BE2C (cell line): Measurements from ENCODE around the gene DAB1.
"Not testable (repeated sequence)": the region's sequence is repeated elsewhere in the genome, so short reads cannot be mapped to it uniquely, and the experiment has no call there.

Experiments
- DNase-seq: peaks from one replicate; pipeline ENCODE4 v3.0.0-alpha.2; 2020
- H3K27me3 ChIP-seq: fragments of 250-450 bp; sonication (Bioruptor Pico); 2 replicates; pipeline ENCODE4 v1.5.1; 2020; ENCODE audit warnings: mild to moderate bottlenecking
- H3K36me3 ChIP-seq: fragments of 250-450 bp; sonication (Bioruptor Pico); 2 replicates; pipeline ENCODE4 v1.5.1; 2020; ENCODE audit warnings: mild to moderate bottlenecking
- H3K4me1 ChIP-seq: fragments of 250-450 bp; sonication (Bioruptor Pico); 2 replicates; pipeline ENCODE4 v1.5.1; 2020
- H3K4me3 ChIP-seq: 2 replicates; pipeline ENCODE4 v1.5.1; 2011; ENCODE audit warnings: low read depth, low read length
- H3K9me3 ChIP-seq: fragments of 250-450 bp; sonication (Bioruptor Pico); 2 replicates; pipeline ENCODE4 v1.5.1; 2020
- CTCF ChIP-seq: IDR thresholded peaks from 2 replicates; pipeline ENCODE4 v1.5.1; 2012; ENCODE audit warnings: mild to moderate bottlenecking, low read depth, low read length

Gene DAB1

GRCh38 chr1:57093122-57093521 lies 330.7 kb downstream of the DAB1 start:
- Histone ChIP-seq H3K4me3 (no peak overlapping the region), H3K4me1 (no peaks in the 10 kb centered on the region), H3K36me3 (no peaks in the 10 kb centered on the region), H3K9me3 (no peaks in the 10 kb centered on the region), H3K27me3 (no peaks in the 10 kb centered on the region)
- no peak for DNase-seq
- no peak for TF ChIP-seq CTCF

GRCh38 chr1:57091642-57092041 lies 332.2 kb downstream of the DAB1 start:
- H3K9me3 ChIP-seq: no peaks in the 10 kb centered on the region
- H3K36me3 ChIP-seq: no peaks in the 10 kb centered on the region
- DNase-seq: no peak
- H3K4me1 ChIP-seq: no peaks in the 10 kb centered on the region
- no peak overlapping the region for H3K4me3 ChIP-seq
- TF ChIP-seq CTCF: no peak
- H3K27me3 ChIP-seq: no peaks in the 10 kb centered on the region

- H3K36me3 ChIP-seq: no peaks in the 10 kb centered on the region
- H3K4me1 ChIP-seq: no peaks in the 10 kb centered on the region
- H3K27me3 ChIP-seq: no peaks in the 10 kb centered on the region
- no peaks in the 10 kb centered on the region for H3K9me3 ChIP-seq
- TF ChIP-seq CTCF: no peak
- H3K4me3 ChIP-seq: no peak overlapping the region
- DNase-seq: no peak
Measured at GRCh38 chr1:57089855-57090254, 334.0 kb downstream of the DAB1 start.

- Histone ChIP-seq H3K4me3 (no peak overlapping the region), H3K36me3 (no peaks in the 10 kb centered on the region), H3K4me1 (no peaks in the 10 kb centered on the region), H3K9me3 (no peaks in the 10 kb centered on the region), H3K27me3 (no peaks in the 10 kb centered on the region)
- no peak for DNase-seq
- TF ChIP-seq CTCF: no peak
Measured at GRCh38 chr1:57089221-57089620, 334.6 kb downstream of the DAB1 start.

- DNase-seq: no peak
- no peak for TF ChIP-seq CTCF
- Histone ChIP-seq H3K4me3 (no peak overlapping the region), H3K27me3 (no peaks in the 10 kb centered on the region), H3K9me3 (no peaks in the 10 kb centered on the region), H3K36me3 (no peaks in the 10 kb centered on the region), H3K4me1 (no peaks in the 10 kb centered on the region)
Measured at GRCh38 chr1:57088653-57089052, 335.2 kb downstream of the DAB1 start.

GRCh38 chr1:57087660-57088059 lies 336.2 kb downstream of the DAB1 start:
- H3K9me3 ChIP-seq: not testable (repeated sequence)

GRCh38 chr1:57086154-57086553 lies 337.7 kb downstream of the DAB1 start:
- no peak for DNase-seq
- no peak overlapping the region for H3K4me3 ChIP-seq
- H3K27me3 ChIP-seq: no peaks in the 10 kb centered on the region
- H3K4me1 ChIP-seq: no peaks in the 10 kb centered on the region
- TF ChIP-seq CTCF: no peak
- H3K36me3 ChIP-seq: no peaks in the 10 kb centered on the region
- H3K9me3 ChIP-seq: no peaks in the 10 kb centered on the region

More at GRCh38 chr1:57087660-57088059, 336.2 kb downstream of the DAB1 start:
- not testable (repeated sequence) for H3K4me3 ChIP-seq, DNase-seq, H3K27me3 ChIP-seq, H3K36me3 ChIP-seq, H3K4me1 ChIP-seq
